Rectal smooth muscle tissue (tissue), 1 donor: ENCODE results near the gene ARHGAP42.

Experiments
- H3K27ac ChIP-seq: one replicate; pipeline ENCODE4 v1.7.0; 2013; ENCODE audit warnings: low read depth, low read length, inconsistent platforms
- H3K27me3 ChIP-seq: one replicate; pipeline ENCODE4 v1.7.0; 2013; ENCODE audit warnings: low read length; ENCODE audit not compliant: control insufficient read depth, insufficient read depth
- H3K36me3 ChIP-seq: one replicate; pipeline ENCODE4 v1.7.0; 2013; ENCODE audit warnings: low read length; ENCODE audit not compliant: control insufficient read depth, insufficient read depth
- H3K4me1 ChIP-seq: one replicate; pipeline ENCODE4 v1.7.0; 2013; ENCODE audit warnings: low read length; ENCODE audit not compliant: control insufficient read depth, insufficient read depth
- H3K4me3 ChIP-seq: one replicate; pipeline ENCODE4 v1.7.0; 2013; ENCODE audit warnings: low read length
- H3K9ac ChIP-seq: one replicate; pipeline ENCODE4 v1.7.0; 2013; ENCODE audit warnings: low read length

Gene ARHGAP42

DNA sequence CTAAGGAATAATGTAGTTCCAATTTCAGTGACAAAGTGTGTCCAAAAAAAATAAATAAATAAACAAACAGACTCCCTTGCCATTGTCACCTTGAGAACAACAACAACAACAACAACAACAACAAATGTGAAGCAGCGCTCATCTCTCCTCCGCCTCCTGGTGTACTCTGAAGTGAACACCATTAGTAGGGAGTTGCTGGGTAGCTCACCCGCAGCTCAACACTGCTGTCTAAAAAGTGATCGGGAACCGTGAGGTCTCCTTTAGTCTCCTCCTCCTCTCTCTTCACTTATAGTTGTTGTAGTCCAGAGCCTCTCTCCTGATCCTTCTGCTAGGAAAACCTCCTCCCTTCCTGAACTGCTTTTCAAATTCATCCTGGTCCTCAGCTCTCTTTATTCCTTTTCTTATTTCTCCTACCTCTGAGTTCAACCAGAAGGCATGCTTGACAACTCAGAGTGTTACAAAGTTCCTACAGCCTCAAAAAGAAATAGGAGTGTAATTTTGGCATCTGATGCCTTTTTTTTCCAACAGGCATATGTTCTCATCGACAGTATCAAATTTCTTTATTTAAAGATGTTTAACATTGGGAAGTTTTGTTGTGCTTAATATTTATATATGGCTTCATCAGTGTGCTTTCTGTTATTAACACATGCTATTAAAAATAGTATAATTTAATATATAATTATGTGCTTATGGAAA lies 227.5 kb downstream of the ARHGAP42 start:
- H3K4me1 ChIP-seq: no peaks in the 10 kb centered on the region
- no peak overlapping the region for H3K4me3 ChIP-seq
- H3K9ac ChIP-seq: no peak overlapping the region
- no peaks in the 10 kb centered on the region for H3K27me3 ChIP-seq
- no peaks in the 10 kb centered on the region for H3K36me3 ChIP-seq
- H3K27ac ChIP-seq: no peak overlapping the region

DNA sequence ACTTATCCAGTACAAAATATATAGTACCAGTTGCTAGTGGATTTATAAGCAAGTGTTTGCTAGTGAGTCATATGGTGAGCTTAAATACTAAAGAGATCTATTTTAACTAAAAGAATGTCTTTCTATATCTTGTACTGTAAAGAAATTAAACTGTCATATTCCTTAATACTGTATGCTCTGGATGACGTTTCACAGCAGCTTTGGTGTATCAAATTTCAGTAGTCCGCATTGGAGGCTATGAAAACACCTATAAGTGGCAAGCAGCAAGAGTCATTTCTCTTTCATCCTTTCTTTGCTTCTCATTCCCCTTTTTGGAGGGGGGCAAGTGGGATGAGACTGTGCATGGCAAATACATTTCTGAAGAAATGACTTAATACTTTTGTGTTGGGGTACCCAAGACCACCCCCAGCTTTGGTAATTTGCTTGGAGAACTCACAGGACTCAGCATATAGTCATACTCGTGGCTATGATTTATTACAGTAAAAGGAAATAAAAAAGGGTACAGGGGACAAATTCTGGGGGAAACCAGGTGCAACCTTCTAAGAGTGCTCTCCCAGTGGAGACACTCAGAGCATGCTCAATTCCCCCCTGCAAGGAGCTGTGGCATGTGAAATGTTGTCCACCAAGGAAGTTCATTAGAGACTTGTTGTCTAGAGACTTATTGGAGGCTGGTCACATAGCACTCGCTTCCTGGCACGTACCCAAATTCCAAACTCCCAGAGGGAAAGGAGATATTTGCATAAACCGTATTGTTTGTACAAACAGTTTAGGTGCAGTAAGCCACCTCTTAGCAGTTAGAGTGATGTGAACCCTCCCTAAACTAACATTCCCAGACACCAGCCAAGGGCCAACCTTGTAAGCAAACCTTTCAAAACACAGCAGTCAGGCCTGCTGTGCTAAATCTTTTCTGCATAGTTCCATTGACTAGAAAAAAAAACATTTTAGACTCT lies 231.7 kb downstream of the ARHGAP42 start:
- no peak overlapping the region for H3K9ac ChIP-seq
- no peaks in the 10 kb centered on the region for H3K4me1 ChIP-seq
- no peaks in the 10 kb centered on the region for H3K36me3 ChIP-seq
- no peak overlapping the region for H3K4me3 ChIP-seq
- H3K27me3 ChIP-seq: no peaks in the 10 kb centered on the region
- no peak overlapping the region for H3K27ac ChIP-seq

DNA sequence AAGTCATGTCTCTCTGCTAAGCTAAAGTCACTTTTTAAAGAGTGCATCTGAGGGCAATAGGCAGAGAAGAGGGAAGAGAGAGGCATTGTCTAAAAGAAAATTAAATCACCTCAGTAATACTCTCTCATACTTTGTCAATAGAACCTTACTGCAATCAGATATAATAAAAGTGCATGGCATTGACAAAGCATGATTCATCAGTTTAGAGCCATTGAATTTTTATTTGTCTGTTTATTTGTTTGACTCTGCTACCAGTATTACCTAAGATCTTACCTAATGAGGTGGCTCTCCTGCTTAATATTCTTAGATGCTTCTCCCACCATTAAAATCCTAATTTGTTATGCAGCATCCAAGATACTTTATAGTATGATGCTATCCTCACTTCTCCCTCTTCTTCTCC lies 233.5 kb downstream of the ARHGAP42 start:
- Histone ChIP-seq H3K9ac (no peak overlapping the region), H3K27me3 (no peaks in the 10 kb centered on the region), H3K4me3 (no peak overlapping the region), H3K27ac (no peak overlapping the region), H3K36me3 (no peaks in the 10 kb centered on the region), H3K4me1 (no peaks in the 10 kb centered on the region)

DNA sequence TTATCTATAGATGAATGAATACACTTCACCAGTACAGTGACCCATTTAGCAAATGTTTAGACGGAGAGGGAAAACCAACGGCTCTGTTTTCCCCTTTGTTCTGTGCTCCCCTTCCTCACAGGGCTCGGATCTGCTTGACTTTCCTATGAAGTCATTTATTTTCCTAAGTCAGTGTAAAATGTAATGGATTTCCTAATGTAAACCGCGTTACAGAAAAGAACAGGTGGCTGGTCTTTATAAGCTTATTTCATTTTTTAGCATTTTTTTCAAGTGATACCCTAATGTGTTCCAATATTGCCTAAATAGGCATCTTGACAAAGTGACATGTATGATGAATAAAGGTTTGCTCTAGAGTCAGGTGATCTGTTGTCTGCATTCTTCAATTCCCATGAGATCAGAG lies 235.0 kb downstream of the ARHGAP42 start:
- no peak overlapping the region for H3K4me3 ChIP-seq

GRCh38 chr11:100923555-100923954 lies 236.5 kb downstream of the ARHGAP42 start:
- no peaks in the 10 kb centered on the region for H3K27me3 ChIP-seq
- H3K4me1 ChIP-seq: no peaks in the 10 kb centered on the region
- H3K27ac ChIP-seq: no peak overlapping the region
- no peaks in the 10 kb centered on the region for H3K36me3 ChIP-seq
- H3K9ac ChIP-seq: no peak overlapping the region
- H3K4me3 ChIP-seq: no peak overlapping the region

More for the DNA sequence above, 235.0 kb downstream of the ARHGAP42 start:
- Histone ChIP-seq H3K4me1 (no peaks in the 10 kb centered on the region), H3K27me3 (no peaks in the 10 kb centered on the region), H3K9ac (no peak overlapping the region), H3K27ac (no peak overlapping the region), H3K36me3 (no peaks in the 10 kb centered on the region)

- Histone ChIP-seq H3K36me3 (no peaks in the 10 kb centered on the region), H3K9ac (no peak overlapping the region)
Observed at GRCh38 chr11:100925935-100926334, 238.8 kb downstream of the ARHGAP42 start.

GRCh38 chr11:100927579-100927978 lies 240.5 kb downstream of the ARHGAP42 start:
- no peak overlapping the region for H3K4me3 ChIP-seq
- H3K4me1 ChIP-seq: no peaks in the 10 kb centered on the region
- no peak overlapping the region for H3K27ac ChIP-seq
- no peaks in the 10 kb centered on the region for H3K27me3 ChIP-seq
- H3K9ac ChIP-seq: no peak overlapping the region
- H3K36me3 ChIP-seq: no peaks in the 10 kb centered on the region

More at GRCh38 chr11:100925935-100926334, 238.8 kb downstream of the ARHGAP42 start:
- Histone ChIP-seq H3K4me3 (no peak overlapping the region), H3K4me1 (no peaks in the 10 kb centered on the region), H3K27ac (no peak overlapping the region), H3K27me3 (no peaks in the 10 kb centered on the region)

DNA sequence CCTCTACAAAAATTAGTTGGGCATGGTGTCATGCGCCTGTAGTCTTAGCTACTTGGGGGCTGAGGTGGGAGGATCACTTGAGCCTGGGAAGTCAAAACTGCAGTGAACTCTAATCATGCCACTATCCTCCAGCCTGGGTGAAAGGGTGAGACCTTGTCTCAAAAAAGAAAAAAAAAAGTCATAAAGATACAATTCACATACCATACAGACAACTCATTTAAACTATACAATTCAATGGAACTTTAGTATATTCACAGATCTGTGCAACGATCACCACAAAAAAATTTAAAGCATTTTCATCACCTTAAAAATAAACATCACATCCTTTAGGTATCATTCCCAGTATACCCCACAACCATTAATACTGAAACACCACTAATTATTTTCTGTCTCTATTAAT lies 241.3 kb downstream of the ARHGAP42 start:
- no peaks in the 10 kb centered on the region for H3K36me3 ChIP-seq
- no peaks in the 10 kb centered on the region for H3K27me3 ChIP-seq
- H3K27ac ChIP-seq: no peak overlapping the region
- no peak overlapping the region for H3K9ac ChIP-seq
- H3K4me3 ChIP-seq: no peak overlapping the region
- H3K4me1 ChIP-seq: no peaks in the 10 kb centered on the region

GRCh38 chr11:100929377-100929776 lies 242.3 kb downstream of the ARHGAP42 start:
- no peaks in the 10 kb centered on the region for H3K27me3 ChIP-seq
- no peak overlapping the region for H3K27ac ChIP-seq
- no peak overlapping the region for H3K4me3 ChIP-seq
- no peaks in the 10 kb centered on the region for H3K4me1 ChIP-seq
- H3K9ac ChIP-seq: no peak overlapping the region
- no peaks in the 10 kb centered on the region for H3K36me3 ChIP-seq

DNA sequence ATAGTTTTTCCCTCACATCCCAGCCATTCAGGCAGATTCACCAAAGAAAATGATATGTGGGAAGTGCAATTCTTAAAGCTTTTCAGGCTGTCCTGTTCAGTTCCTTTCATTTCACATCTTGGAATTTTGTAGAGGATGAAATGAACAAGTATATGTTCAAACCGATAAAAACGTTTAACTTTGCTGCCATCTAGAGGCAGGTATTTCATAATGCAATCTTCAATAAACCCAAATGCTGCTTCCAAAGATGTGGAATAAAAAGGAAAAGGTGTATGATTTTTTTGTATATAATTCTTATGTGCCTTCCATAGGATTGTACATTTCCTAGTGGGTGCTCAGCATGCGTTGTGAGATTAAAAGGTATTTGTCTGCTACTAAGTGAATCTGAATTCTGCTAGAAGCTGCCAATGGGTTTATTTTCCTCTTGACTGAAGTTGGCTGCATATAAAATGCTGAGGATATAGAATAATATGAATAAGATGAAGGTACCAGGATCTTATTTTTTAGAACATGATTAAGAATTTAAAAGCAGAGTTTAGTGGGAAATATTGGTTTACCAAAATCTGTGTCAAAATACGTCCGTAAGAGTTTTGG lies 243.2 kb downstream of the ARHGAP42 start:
- H3K4me3 ChIP-seq: no peak overlapping the region

DNA sequence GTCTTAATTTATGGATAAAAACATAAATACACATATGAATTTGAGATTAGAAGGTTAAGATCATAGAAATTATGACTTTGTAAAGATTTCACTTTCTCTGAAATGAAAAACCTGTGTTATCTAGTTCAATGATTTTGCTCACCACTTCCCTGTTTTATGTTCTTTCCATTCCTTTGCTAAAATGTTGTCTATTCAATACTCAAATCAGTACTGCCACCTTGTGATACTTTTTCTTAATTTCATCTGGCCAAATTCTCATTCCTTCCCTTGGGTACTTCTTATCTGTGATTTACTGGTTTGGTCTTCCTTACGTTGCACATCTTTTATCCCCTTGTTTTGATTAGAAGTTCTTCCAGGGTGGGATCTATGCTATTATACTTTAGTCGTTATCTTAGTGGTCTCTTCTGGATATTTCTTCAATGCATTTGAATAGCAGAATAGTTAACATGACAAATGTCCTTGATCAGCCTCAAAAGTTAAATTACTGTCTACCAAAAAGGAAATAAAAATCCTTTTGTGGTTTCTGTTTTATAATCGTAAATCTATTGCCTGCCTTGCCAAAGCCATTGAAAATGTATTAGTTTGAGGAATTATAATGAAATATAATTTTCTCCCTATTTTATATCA lies 245.5 kb downstream of the ARHGAP42 start:
- no peaks in the 10 kb centered on the region for H3K27me3 ChIP-seq
- no peaks in the 10 kb centered on the region for H3K4me1 ChIP-seq
- H3K27ac ChIP-seq: no peak overlapping the region
- H3K36me3 ChIP-seq: no peaks in the 10 kb centered on the region
- H3K4me3 ChIP-seq: no peak overlapping the region
- H3K9ac ChIP-seq: no peak overlapping the region

More for the DNA sequence above, 243.2 kb downstream of the ARHGAP42 start:
- H3K27me3 ChIP-seq: no peaks in the 10 kb centered on the region
- H3K27ac ChIP-seq: no peak overlapping the region
- no peaks in the 10 kb centered on the region for H3K4me1 ChIP-seq
- H3K9ac ChIP-seq: no peak overlapping the region
- H3K36me3 ChIP-seq: no peaks in the 10 kb centered on the region

GRCh38 chr11:100936781-100937180 lies 249.7 kb downstream of the ARHGAP42 start:
- Histone ChIP-seq H3K27me3 (no peaks in the 10 kb centered on the region), H3K4me1 (peaks cover 2% of the 10 kb centered on the region), H3K4me3 (no peak overlapping the region), H3K9ac (no peak overlapping the region), H3K36me3 (no peaks in the 10 kb centered on the region), H3K27ac (no peak overlapping the region)
